MCF 10A (cell line): ENCODE data around the gene PPP6R2. TPM values are rescaled to one million over a fixed set of nuclear protein-coding genes. Genes with fewer than 3 reads are reported as not detected.
A peak's percentile ranks its signal among the peaks of the same experiment; 100 is the strongest.

Source experiments
- BruUV-seq: library from RNA; stranded (reverse); fragments of 400-500 nt; replicated peaks from 2 replicates; lab custom pipeline; 2021; lab: Mats Ljungman, UMichigan
- CTCF ChIA-PET: fragments of 300-600 bp; sonication (Branson Sonifier 250); formaldehyde crosslinking; extraction: SDS; loops from one replicate; lab custom pipeline; 2021; ENCODE audit warnings: antibody characterized with exemption, inconsistent platforms; lab: Yijun Ruan, JAX
- POLR2A ChIA-PET: fragments of 300-600, 350-650 bp; sonication (Branson Sonifier 250); formaldehyde crosslinking; extraction: SDS; loops from one replicate; lab custom pipeline; 2020; ENCODE audit warnings: antibody characterized with exemption, inconsistent platforms; lab: Yijun Ruan, JAX
- DNase-seq: peaks from one replicate; pipeline ENCODE4 v3.0.0-alpha.2; 2018; ENCODE audit not compliant: unreplicated experiment
- H3K27ac Mint-ChIP-seq: one replicate; pipeline ENCODE4 v1.8.0; 2022; ENCODE audit warnings: mild to moderate bottlenecking, low read depth, mixed read lengths; ENCODE audit not compliant: unreplicated experiment
- H3K27me3 Mint-ChIP-seq: one replicate; pipeline ENCODE4 v1.8.0; 2022; ENCODE audit warnings: mixed read lengths; ENCODE audit not compliant: insufficient read depth, unreplicated experiment
- H3K36me3 Mint-ChIP-seq: one replicate; pipeline ENCODE4 v1.8.0; 2022; ENCODE audit warnings: mild to moderate bottlenecking, moderate library complexity, mixed read lengths; ENCODE audit not compliant: insufficient read depth, unreplicated experiment
- H3K4me1 Mint-ChIP-seq: one replicate; pipeline ENCODE4 v1.8.0; 2022; ENCODE audit warnings: mixed read lengths; ENCODE audit not compliant: insufficient read depth, unreplicated experiment
- H3K4me3 Mint-ChIP-seq: one replicate; pipeline ENCODE4 v1.8.0; 2022; ENCODE audit warnings: mild to moderate bottlenecking, moderate library complexity, mixed read lengths; ENCODE audit not compliant: unreplicated experiment
- H3K9me3 Mint-ChIP-seq: one replicate; pipeline ENCODE4 v1.8.0; 2022; ENCODE audit warnings: mixed read lengths; ENCODE audit not compliant: unreplicated experiment
- intact Hi-C: fragments of 100-400 bp; cut with micrococcal nuclease; formaldehyde crosslinking; loops from 2 replicates; pipeline ENCODE4 v1.14.1; 2022
- total RNA-seq: library from RNA; stranded (reverse); gene quantifications from 2 replicates; pipeline ENCODE4 v1.2.3, GENCODE V29; 2022
- TF ChIP-seq, protein P1 (sequence below): fragments of 200-600 bp; IDR thresholded peaks from one replicate; pipeline ENCODE4 v1.8.0; 2022; ENCODE audit warnings: antibody characterized with exemption, mild to moderate bottlenecking; ENCODE audit not compliant: unreplicated experiment

The PPP6R2 gene
- total RNA-seq, 1 experiment from 2014 or later, result 30.1 TPM

DNA sequence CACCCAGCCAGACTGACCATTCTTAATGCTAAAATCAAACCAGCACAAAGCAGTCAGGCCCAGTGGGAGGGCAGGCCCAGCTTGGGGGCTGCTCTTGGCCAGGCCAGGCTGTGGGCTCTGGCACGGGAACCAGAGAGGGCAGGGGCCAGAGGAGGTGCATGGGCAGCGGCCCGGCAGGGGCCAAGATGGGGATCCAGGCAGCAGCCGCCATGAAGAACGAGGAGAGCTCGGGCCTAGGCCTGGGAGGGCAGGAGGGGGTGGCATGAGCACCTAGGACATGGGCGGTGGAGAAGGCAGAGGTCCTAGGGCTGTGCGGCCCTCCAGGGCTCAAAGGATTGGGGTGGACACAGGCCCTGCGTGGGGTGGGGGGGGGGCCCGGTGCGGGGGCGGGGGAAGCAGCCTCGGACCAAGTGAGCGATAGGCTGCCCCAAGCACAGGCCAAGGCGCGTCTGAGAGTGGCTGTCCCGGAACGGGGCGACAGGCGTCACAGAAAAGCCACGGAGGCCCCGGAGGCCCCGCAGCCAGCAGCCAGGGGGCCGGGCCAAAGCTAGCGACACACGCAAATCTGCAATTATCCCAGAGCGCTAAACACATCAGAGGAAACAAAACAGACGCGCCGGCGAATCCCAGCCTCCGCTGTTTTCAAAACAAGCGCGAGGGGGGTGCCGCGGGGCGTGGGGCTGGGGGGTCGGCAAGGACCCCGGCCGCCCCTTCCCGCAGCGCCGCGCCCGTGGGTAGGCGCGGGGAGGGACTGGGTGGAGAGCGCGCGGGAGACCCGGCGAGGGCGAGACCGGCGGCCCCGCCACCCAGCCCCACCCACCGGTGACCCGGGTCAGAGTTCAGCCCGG lies 44.0 kb upstream of the PPP6R2 start:
- POLR2A ChIA-PET, result interaction anchor here (0.9 kb wide), 1 partner anchor 54 kb away, joined by 3 read pairs; no protein-coding TSS in a partner anchor
- peaks cover 29% of the 10 kb centered on the region for H3K4me1 Mint-ChIP-seq
- intact Hi-C loops, result no loop called here

DNA sequence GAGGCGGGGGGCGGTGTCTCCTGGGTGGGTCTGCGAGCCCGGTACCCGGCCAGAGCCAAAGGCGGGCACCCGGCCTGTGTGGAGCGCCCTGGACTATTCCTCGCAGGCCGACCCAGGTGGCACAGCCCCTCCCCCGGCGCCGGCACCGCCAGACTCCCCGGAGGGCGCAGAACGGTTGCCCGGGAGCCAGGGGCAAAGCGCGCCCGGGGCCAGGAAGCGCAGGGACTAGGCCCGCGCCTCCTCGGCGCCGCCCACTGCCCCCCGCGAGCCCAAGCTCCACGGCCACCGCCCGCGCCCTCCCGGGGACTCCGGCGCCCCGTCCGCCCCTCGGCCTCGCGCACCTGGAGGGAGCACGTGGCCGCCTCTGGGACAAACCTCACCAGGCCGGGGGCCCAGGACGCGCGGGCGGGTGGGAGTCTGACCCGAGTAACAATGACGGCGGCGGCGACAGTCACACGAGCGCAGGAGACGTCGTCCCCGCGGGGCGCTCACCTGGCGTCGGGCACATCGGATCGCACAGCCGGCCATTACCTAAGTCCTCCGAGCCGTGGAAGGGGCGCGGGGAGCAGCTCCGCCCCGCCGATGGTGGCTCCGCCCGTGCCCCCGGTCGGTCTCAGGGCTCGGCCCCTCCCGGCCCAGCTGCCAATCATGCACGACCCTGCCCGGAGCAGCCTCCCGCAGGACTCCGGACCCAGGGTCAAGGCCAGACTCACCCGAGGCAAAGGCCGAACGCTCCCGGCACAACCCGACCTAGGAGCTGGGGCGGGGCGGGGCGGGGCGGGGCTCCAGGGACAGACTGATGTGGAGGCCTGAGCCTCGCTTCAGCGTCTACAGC lies 43.1 kb upstream of the PPP6R2 start:
- Mint-ChIP-seq H3K27ac (no peak overlapping the region), H3K4me1 (peaks cover 34% of the 10 kb centered on the region), H3K9me3 (no peaks in the 10 kb centered on the region), H3K4me3 (no peak overlapping the region), H3K27me3 (no peaks in the 10 kb centered on the region), H3K36me3 (peaks cover 47% of the 10 kb centered on the region)
- TF ChIP-seq, protein P1, sequence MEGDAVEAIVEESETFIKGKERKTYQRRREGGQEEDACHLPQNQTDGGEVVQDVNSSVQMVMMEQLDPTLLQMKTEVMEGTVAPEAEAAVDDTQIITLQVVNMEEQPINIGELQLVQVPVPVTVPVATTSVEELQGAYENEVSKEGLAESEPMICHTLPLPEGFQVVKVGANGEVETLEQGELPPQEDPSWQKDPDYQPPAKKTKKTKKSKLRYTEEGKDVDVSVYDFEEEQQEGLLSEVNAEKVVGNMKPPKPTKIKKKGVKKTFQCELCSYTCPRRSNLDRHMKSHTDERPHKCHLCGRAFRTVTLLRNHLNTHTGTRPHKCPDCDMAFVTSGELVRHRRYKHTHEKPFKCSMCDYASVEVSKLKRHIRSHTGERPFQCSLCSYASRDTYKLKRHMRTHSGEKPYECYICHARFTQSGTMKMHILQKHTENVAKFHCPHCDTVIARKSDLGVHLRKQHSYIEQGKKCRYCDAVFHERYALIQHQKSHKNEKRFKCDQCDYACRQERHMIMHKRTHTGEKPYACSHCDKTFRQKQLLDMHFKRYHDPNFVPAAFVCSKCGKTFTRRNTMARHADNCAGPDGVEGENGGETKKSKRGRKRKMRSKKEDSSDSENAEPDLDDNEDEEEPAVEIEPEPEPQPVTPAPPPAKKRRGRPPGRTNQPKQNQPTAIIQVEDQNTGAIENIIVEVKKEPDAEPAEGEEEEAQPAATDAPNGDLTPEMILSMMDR, result no peak
- no peak for DNase-seq
- POLR2A ChIA-PET, result interaction anchor here (0.9 kb wide), 1 partner anchor 55 kb away, joined by 3 read pairs; no protein-coding TSS in a partner anchor
- BruUV-seq, result no TSS peak
- CTCF ChIA-PET, result interaction anchor here (0.7 to 0.9 kb wide), 3 partner anchors 63 to 151 kb away, joined by 3 to 4 read pairs (median 4); no protein-coding TSS in a partner anchor
- intact Hi-C loops, result no loop called here

More for the DNA sequence above, 44.0 kb upstream of the PPP6R2 start:
- Mint-ChIP-seq H3K27ac (no peak overlapping the region), H3K27me3 (no peaks in the 10 kb centered on the region), H3K36me3 (peaks cover 39% of the 10 kb centered on the region), H3K4me3 (no peak overlapping the region), H3K9me3 (no peaks in the 10 kb centered on the region)
- BruUV-seq, result no TSS peak
- no peak for DNase-seq
- CTCF ChIA-PET, result interaction anchor here (0.6 kb wide), 1 partner anchor 24 kb away, joined by 5 read pairs; no protein-coding TSS in a partner anchor
- TF ChIP-seq, protein P1, result no peak

DNA sequence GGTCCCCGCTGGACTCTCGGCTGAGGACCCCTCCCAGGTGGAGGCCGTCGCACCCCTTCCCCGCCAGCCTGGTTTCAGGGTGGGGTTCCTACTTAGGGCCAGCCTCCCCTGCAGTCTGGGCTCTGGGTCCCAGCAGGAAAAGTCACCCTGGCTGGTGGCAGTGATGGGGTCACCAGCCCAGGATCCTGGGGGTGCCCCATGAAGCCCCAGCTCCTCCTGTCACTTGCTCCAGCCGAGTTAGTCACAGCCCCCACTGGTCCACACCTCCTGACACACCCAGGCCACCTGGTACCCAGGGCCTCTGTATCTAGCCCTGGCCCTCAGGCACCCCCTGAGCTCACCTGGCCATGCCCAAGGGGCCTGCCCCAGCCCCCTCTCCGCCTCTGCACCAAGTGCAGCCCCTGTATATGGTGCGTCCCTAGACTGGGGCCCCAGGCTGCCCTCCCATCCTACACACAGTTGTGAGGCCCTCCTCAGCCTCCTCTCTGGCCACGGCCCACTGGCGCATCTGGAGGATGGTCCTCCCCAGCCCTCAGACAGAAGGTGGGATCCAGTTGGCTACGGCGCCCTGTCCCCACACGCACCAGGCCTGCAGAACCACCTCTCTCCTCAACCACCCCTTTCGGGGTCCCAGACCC lies 42.4 kb upstream of the PPP6R2 start:
- Mint-ChIP-seq H3K9me3 (no peaks in the 10 kb centered on the region), H3K4me3 (peak overlapping the region; percentile 81), H3K36me3 (peaks cover 40% of the 10 kb centered on the region), H3K27ac (no peak overlapping the region), H3K27me3 (no peaks in the 10 kb centered on the region), H3K4me1 (peaks cover 34% of the 10 kb centered on the region)
- intact Hi-C loops, result no loop called here
- BruUV-seq, result no TSS peak
- ChIA-PET CTCF (interaction anchor here (0.6 to 0.9 kb wide), 5 partner anchors 50 to 152 kb away, joined by 3 to 4 read pairs (median 3); no protein-coding TSS in a partner anchor), POLR2A (interaction anchor here (1.3 kb wide), 1 partner anchor 55 kb away, joined by 4 read pairs; no protein-coding TSS in a partner anchor)
- TF ChIP-seq, protein P1, result no peak
- no peak for DNase-seq
